Right lung (tissue), 5 donors: ENCODE results near the gene VAC14. TPM values are rescaled to one million over a fixed set of nuclear protein-coding genes. Genes with fewer than 3 reads are reported as not detected.

Experiments
- DNase-seq, 2 donors: peaks; one replicate each; pipeline ENCODE4 v3.0.0-alpha.2; 2013
- polyA plus RNA-seq, 5 donors: library from polyadenylated mRNA; unstranded; fragments of 120-200 nt; gene quantifications; one replicate each; pipeline versions ENCODE4 v1.2.1 to v1.2.3, GENCODE V29; 2013; ENCODE audit warnings: inconsistent platforms in 1 of 5, low replicate concordance in 1 of 5; ENCODE audit not compliant: insufficient read length in 5 of 5, insufficient read depth in 1 of 5

The VAC14 gene
- polyA plus RNA-seq, 5 donors, result 21.7 to 30.8 (median 24.6) TPM

DNA sequence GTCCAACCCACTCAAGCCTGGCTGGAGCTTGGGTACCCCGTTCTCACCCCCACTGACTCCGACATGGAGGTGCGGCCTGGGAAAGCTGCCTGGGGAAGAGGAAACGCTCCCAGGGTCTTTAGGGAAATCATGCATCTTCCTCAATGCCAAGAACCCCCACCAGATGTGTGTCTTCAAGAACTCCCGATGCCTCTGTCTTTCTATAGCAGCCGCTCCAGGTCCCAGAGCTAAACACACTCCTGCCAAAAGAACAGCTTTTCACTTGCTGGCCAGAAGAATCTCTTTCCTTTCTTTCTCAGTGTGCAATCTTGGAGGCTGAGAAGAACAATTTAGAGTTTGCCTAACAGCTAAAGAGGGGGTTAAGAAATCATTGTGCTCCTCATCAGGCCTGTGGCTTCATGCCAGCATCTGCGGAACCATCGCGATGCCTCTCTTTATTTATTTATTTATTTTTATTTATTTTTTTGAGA is 74.0 kb downstream of the VAC14 start:
- DNase-seq, result peak; percentile 89 to 92

DNA sequence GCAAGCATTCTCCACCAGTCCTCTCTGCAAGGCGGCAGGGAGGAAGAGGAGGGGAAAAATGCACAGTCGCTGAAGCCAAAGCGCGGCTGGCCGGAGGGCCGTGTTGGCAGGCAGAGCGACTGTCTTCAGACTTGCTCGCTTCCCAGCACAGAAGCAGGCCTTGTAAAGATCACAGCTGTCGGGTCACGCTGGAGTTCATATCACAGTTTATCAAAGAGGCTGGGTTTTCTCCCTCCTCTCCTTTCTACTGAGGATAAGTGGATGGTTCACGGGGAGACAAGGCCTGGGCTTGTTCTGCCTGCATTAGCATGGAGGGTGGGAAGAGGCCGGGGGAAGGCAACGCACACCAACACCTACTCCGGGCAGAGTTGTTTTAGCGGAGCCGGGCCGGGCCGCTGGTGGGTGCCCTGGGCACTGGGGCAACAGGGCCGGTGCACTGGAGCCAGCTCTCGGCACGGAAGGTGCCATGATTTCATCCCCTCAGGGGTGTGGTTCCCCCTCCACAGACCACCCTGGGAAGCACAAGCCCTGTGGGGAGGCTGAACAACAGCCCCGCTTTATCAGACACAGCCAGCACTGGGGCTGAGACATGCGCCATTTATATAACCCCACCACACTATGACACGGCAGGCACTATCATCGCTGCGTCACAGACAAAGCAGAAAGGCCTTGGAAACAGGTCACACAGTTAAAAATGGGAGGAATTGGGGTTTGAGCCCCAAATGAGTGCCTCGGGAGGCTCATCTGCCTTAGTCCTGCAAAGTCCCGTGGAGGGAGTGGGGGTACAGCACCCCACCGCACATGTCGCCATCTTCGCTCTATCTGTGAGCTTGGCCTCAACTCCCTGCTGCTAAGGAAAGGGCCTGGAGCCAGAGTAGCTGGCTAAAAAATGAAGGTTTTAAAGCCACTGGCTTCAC is 74.8 kb downstream of the VAC14 start:
- DNase-seq, result peak in 1 of 2 donors; percentile 95

DNA sequence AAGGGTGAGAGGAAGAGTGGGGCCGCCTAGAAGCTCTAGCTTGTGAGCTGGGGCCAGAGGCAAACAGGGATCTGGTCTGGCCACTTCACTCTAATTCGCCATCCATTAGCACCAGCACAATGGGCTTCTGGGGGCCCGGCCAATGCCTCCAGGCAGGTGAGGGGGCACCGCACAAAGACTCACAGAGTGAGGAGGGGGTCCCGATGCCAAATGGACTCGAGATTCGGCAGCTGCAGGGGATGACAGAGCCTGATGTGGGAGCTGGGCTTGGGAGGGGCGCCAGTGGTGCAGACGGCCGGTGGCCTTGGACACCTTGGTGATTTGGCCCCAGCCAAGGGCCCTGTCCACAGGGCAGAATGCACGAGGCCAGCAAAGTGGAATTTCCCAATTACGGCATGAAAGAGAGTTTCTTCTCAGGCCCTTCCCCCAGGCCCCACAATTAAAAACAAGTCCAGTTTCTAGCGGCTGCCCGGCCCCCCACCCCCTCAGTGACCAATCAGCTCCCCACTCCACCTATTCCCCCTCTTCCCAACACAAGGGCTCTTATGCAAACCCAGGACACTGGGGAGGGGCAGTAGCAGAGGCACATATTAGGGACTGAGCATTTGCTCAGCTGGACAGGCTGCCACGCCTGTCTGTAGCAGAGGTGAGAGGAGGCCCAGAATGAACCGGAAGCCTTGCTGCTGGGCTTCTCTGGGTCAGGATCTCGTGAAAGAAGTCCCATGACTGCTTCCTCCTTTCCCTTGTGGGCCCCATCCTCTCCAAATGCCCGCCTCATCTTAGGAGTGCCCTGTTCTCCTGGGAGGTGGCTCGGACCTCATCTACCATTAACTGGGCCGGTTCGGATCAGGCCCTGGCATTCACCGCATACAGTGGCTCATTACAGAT is 75.7 kb downstream of the VAC14 start:
- peak in 1 of 2 donors; percentile 93 for DNase-seq

DNA sequence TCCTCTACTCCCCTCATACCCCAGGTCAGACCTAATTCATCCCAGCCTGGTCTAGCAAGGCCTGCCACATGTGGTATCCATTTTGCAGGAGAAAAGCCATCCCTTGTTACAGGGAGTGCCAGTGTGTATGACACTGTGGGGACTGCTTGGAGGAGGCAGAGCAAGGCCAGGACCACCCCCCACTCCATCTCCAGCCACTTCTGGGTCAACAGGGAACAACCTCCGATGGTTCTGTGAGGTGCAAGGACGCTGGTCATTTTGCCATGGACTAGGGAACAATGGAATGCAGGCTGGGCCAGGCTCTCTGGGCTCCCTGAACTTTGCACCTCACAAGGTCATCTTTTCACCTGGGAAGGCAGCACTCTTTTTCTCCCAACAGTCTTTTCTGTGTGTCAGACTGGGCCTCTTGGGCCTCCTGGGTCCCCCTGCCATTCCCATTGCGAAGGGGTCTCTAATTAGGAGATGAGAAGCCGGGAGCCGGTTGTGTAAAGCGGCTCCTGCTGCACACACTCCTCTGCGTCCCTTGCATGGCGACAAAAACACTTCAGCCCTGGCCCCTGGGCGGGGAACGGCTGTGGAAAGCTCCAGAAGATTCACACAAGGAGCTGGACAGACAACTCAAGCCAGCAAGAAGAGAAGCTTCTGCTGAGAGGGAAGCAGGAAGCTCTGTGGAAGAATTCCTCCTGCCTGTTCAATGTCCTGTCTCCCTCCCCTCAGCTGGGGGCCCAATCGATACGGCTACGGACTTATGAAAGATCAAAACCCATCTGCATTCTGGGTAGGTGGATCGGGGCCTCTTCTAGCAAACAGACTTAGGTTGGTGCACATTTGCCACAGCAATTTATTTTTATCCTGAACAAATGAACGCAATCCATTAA is 76.6 kb downstream of the VAC14 start:
- DNase-seq, result no peak

DNA sequence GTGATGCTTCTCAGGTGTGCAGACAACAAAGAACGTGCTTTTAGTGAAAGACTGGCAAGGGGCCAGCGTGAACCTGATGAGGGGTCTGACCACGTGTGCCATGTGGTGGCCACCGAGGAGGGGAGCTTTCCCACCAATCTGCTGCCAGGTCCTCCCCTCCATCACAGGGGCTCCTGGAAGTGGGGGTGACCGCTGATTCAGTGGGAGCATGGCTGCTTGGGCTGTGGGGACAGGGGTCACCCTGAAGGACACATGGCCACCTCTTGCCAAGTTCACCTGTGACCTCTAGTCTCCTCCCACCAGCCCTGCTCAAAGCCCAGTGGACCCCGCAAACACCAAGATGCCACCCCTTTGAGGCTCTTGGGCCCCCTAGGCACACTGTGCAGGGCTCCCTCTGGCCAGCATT is 77.2 kb downstream of the VAC14 start:
- no peak for DNase-seq

DNA sequence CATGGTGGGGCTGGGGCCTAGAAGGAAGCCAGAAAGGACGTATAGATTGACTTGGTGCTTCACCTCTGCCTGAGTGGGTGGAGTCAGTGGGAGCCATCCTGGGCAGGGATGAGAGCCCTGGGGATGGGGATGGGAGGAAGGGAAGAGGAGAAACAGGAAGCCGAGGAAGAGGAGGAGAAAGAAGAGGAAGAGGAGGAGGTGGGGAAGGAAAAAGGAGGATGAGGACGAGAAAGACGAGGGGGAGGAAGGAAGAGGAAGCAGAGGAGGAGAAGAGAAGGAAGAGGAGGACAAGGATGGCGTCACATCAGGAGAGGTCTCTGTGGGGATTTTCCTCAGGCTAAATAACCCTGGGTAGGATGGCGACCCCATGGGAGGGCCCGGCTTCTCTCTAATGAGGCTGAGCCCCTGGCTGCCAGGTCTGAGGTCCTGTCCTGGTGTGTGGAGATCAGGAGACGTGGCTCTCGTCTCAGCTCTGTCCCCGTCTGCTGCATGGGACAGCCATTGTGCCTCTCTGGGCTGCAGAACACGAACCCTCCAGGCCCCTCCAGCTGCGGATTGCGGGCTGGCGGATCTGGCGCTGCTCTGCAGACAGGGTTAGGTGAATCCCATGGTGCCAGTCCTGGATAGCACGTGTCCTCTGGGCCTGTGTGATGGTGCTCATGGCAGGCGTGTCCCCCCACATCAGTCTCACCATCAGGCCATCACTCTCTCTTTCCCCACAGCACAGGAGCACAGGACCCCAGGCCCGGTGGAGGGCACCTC is 79.6 kb downstream of the VAC14 start:
- DNase-seq, result no peak

DNA sequence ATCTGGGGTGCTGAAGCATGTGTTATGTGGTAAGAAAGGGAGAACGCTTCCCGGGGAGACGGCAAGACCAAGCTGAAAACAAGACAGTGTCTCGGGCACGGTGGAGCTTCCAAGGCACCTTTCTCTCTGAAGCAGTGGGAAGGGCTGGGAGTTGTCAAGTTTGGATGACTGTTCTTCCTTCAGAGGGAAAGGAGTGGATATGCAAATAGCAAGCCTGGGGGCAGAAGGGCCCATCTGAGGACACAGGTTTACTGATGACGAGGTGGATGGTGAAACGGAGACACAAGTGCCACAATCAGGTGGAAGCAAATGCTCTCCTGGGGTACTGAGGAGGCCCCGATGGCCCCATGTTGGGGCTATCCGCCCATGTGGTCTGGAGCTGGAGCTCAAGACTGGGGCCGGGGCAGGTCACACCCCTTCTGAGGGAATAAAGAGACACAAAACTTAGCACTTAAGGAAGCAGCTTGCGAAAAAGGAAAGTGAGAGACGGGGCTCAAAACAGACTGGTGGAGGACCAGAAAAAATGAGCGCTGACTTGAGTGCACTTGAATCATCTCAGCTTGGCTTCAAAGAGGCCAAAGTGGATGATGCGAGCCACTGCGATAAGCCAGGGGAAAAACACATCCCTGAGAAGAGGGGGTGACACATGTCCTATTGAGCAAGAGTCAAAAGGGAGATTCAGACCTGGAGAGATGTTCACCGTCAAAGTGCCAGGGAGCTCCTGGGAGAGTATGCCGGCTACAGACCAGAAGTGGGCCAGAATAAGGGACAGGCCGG is 80.3 kb downstream of the VAC14 start:
- no peak for DNase-seq

DNA sequence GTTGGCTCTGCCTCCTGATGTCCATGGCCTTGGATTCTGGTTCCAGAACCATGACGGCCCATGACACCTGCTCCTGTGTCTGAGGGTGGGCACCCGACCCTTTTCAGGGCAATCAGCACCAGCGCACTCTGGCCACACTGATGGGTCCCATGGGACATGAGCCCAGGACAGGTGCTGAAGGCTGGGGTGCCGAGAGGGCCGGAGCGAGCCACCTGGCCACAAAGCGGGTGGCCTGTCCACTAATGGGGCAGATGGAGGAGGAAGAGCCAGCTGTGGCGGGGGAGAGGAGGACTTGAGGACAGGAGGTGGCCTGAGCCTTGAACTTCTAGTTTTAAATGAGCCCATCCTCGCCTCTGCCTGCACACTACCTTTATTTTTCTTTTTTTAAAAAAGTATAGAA is 83.9 kb downstream of the VAC14 start:
- DNase-seq, result no peak

DNA sequence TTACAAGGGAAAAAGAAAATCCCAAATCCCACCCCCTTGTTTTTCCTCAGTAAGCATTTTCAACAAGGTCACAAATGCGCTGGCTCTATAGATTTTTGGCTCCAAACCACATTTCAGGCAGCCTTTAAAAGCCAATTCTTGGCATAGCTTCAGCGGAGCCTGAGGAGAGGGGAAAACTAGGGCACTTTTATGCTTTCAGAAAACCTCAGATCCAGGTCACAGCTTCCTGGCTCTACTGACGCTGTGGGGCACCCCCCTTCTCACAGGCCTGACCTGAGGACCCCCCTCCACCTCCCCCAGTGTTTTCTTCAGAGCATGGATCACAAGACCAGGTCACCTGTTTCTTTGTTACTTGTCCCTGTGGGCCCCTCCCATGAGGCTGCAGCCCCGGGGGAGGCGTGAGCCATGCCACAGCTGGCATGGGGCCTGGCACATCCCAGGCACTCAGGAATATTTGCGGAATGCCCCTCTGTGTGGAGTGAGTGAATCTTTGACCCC is 85.0 kb downstream of the VAC14 start:
- peak; percentile 88 to 92 for DNase-seq

DNA sequence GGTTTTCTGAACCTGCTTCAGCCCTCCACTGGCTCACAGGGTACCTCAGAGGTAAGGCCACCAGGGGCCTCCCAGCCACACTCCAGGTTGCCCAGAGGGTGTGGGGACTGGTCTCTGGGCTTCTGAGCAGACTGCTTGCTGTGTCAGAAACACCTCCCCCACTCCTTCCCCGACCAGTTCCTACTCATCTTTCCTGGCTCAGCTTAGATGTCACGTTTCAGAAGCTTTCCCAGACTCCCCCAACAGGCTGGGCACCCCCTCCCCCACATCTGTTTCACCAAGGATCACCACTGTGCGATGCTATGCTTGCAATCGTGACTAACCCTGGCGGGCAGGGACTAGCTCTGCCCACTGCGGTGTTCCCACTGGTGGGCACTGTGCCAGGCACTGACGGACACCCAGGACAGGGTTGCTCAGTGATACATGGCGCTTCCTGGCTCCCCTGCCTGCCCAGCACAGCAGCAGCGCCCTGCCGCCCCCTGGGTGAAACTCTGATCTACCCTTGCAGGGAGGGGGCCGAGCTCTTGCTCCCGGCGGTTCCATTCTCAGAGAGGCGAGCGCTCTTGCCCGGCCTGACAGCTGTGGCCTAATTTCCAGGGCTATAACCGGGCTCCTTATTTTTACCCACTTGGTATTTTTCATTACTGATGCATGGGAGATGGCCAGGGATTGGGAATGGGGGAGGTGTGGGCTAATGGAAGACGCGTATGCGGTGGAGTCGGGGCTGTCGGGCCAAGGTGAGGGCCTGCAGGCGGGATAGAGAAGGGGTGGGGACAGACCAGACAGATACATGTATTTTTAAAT is 85.7 kb downstream of the VAC14 start:
- peak; percentile 62 to 67 for DNase-seq

DNA sequence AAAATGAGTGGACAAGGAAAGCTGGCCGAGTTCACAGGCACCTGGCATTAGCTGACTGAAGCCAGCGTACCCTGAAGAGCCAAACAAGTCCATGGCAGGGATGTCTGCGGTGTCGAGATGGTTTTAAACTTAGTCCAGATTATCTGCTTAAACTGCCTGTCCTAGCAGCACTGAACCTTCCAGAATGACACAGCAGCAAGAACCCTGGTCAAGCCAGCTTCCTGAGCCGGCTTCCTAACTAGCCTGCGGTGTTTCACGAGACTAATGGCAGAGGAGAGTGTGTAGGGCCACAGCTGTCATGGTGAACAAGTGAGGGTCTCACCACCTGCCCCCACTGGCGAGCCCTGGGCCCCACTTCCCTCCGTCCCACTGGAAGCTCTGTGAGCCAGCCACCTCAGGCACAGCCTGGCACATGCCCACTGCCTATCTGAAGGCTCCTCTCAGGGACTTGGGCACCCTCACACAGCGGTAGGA is 86.3 kb downstream of the VAC14 start:
- no peak for DNase-seq

DNA sequence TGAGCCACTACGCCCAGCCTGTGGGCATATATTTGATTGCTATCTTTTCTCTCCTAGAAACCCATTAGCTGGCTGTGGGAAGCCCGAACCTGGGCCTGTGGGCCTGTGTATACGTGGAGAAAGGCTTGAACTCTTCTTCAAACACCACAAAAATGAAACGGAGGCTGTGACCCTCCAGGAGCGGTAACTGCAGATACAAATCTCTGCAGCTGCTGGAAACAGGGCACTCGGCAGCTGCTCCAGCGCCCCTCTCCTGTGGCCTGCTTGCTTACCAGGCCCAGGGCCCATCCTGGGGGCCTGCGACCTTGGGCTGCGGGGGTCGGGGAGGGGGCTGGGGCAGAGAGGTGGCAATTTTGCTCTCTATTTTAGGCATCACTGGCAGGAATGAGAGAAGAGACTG is 87.1 kb downstream of the VAC14 start:
- DNase-seq, result no peak

DNA sequence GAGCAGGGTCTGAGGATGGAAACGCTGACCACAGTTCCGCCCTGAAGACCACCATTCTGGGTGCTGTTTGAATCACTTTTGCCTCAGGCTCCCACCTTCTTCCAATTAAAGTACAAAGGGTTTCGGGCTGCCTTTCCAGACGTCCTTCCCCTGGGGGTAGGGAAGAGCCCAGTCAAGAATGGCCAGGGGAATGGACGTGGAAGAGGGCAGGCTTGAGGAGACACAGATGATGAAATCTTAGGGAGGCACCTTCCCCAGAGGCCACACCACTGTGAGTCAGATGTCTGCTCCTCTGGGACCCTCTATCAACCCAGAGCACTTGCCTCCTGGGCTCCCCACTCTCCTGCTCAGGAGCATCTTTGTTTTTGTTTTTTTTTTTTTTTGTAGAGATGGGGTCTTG is 87.6 kb downstream of the VAC14 start:
- no peak for DNase-seq

DNA sequence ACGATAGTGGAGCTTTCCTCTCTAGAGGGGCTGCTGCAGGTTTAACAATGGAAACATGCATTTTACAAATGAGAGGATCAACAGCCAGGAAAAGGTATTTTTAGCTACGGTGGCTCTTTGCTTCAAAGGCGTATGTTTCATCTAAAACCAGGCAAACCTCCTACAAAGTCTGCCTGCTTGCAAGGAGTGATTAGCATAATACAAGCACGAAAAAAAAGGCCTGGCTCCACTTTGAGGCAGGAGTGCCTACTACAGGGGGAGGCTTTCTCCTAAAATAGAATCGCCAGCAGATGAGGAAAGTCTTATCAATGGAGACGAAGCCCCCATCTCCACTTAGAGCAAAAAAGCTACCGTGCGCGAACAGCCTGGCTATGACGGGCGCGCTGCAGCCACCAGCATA is 88.0 kb downstream of the VAC14 start:
- no peak for DNase-seq

DNA sequence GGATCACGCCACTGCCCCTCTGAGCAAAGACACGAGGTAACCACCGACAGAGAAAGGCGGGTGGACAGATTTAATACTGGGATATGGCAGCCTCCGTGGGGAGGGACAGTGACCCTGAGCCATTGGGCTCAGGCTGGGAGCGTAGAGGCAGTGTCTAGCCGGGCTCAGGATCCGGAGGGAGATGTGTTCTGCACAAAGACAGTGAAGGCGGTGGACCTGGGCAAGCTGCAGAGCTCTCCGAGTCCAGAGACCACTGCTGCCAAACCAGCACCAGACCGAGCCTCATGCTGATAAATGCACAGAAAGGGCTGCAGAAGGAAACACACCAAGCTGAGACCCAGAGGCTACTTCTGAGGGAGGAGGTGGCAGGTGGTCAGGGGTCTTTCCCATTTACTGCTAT is 88.6 kb downstream of the VAC14 start:
- DNase-seq, result no peak

DNA sequence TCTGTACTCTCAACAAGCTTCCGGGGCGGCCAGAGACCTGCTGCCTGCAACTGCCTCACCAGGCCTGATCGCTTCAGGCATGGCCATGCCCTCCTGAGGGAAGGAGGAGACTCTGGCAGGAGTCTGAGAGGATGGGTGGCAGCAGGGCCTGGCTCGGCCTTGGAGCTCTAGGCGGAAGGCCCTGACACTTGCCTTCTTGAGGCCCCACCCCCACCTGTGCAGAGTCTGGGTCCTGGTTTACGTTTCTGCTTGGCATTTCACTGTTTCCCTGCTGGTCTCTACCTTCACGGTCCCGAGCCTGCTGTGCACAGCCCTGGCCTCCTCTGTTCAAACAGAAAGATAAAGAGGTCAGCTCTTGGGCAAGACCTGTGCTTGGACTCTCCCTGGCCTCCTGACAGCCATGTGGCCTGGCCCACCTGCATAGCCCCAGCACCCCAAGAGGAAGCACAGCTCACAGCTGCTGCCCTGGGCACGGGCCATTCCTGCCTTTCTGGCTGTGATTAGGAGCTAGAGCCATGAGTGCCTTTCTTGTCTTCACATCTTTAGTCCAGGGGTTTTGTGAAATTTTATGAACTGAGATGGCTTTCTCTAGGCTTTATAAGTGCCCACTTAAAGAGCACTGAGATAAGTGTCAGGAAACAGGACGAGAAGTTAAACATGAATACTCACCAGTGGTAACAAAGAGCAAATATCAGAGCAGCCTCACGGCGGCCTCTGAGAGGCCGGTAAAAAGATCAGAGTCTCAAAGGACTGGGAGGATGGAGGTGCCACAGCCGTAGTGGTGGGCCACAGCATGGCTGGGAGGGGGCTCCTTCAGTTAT is 89.5 kb downstream of the VAC14 start:
- no peak for DNase-seq

DNA sequence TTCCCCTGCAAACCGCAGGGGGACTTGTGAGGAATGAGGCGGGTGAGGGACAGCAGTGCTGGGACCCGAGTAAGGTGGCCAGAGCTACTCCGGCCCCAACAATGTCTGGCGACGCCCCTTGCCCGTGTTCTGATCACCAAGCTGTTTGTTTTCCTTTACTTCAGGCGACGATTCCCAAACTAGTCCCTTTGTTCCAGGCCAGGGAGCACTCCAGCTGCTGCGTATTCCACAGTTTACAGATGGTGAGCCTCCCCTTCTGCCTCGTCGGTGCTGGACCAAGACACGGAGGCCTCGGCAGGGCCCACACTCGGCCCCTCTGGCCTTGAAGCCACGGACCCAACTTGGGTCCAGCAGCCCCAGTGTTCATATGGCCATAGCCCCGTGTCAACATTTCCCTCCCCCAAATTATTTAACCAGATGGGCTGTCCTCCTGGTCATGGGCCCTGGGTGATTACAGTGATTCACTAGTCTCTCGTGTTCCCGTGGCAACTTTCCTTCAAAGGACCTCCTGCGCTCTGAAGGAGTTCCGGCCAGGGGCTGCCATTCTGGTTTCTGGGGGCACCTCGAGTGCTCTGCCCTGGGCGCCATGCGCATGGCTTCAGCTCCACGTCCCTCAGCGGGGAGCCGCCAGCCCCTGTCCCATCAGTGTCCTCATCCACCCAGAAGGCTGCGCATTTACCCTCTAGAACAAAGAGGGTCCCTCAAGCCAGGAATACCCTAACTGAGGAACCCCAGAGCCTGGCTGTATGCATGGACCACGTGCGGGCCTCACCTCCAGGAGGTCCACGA is 90.3 kb downstream of the VAC14 start:
- DNase-seq, result no peak
